Sigmoid colon (tissue), 7 donors: ENCODE results near the gene GTF2IRD1. TPM values are rescaled to one million over a fixed set of nuclear protein-coding genes. Genes with fewer than 3 reads are reported as not detected.
A peak's percentile ranks its signal among the peaks of the same experiment; 100 is the strongest.
"Not testable (repeated sequence)": the region's sequence is repeated elsewhere in the genome, so short reads cannot be mapped to it uniquely, and the experiment has no call there.

Experiments used
- DNase-seq: peaks from one replicate; pipeline ENCODE4 v3.0.0-alpha.2; 2019
- H3K27ac ChIP-seq, 4 donors: fragments of 200-600 bp; sonication (generic); one replicate each; pipeline ENCODE4 v1.5.1; 2016 to 2019; ENCODE audit warnings: mild to moderate bottlenecking in 1 of 4
- H3K27me3 ChIP-seq, 3 donors: fragments of 200-600 bp; sonication (generic); one replicate each; pipeline ENCODE4 v1.5.1; 2019; ENCODE audit warnings: mild to moderate bottlenecking in 1 of 3
- H3K36me3 ChIP-seq, 4 donors: fragments of 200-600 bp; sonication (generic); one replicate each; pipeline ENCODE4 v1.5.1; 2016 to 2019
- H3K4me1 ChIP-seq, 4 donors: fragments of 200-600 bp; sonication (generic); one replicate each; pipeline ENCODE4 v1.5.1; 2017 to 2019
- H3K4me3 ChIP-seq, 4 donors: fragments of 200-600 bp; sonication (generic); one replicate each; pipeline ENCODE4 v1.5.1; 2017 to 2019; ENCODE audit warnings: mild to moderate bottlenecking in 2 of 4, moderate library complexity in 1 of 4
- H3K9me3 ChIP-seq, 4 donors: fragments of 200-600 bp in 3 of 4; sonication (generic) in 3 of 4; one replicate each; pipeline versions ENCODE4 v1.5.1 to v1.6.1; 2013 to 2019
- EP300 ChIP-seq, 4 donors: sonication (generic); formaldehyde crosslinking; IDR thresholded peaks; one replicate each; pipeline ENCODE4 v1.6.1; 2017; ENCODE audit warnings: antibody characterized with exemption in 4 of 4
- POLR2A ChIP-seq, 2 donors: fragments of 450-650 bp; IDR thresholded peaks; one replicate each; pipeline ENCODE4 v1.6.1; 2016; ENCODE audit warnings: antibody characterized with exemption in 2 of 2, mild to moderate bottlenecking in 2 of 2, moderate library complexity in 2 of 2
- POLR2AphosphoS5 ChIP-seq, 4 donors: sonication (generic); formaldehyde crosslinking; IDR thresholded peaks; one replicate each; pipeline ENCODE4 v1.6.1; 2017; ENCODE audit warnings: antibody characterized with exemption in 4 of 4
- WGBS, 2 donors: extraction: QIAGEN DNeasy Blood & Tissue Kit; methylation state at CpG; one replicate each; pipeline ENCODE4 v1.1.7; 2013; 5-methylcytosine and 5-hydroxymethylcytosine counted together
- intact Hi-C: fragments of 100-400 bp; cut with DNase I; formaldehyde crosslinking; loops from one replicate; pipeline ENCODE4 v1.15.1; 2023
- polyA plus RNA-seq, 3 donors: library from polyadenylated mRNA; stranded (reverse); fragments of 200-250 nt; gene quantifications; one replicate each; pipeline ENCODE4 v1.2.3, GENCODE V29; 2013
- total RNA-seq, 4 donors: library from RNA; depleted of rRNA; stranded (reverse); fragments of >200 nt; gene quantifications; one replicate each; pipeline ENCODE4 v1.1.0, GENCODE V29; 2016
- TF ChIP-seq, protein P1 (sequence below), 4 experiments: fragments of 450-650 bp in 3 of 4; fragments of 200-600 bp in 1 of 4; IDR thresholded peaks; one replicate each; pipeline ENCODE4 v1.5.1; 2016 to 2019; ENCODE audit warnings: antibody characterized with exemption in 4 of 4, mild to moderate bottlenecking in 3 of 4, moderate library complexity in 2 of 4
- donor health status: healthy with polysubstance abuse.
- donor health status: Bipolar disorder and iron deficiency.
- donor health status: healthy.

The GTF2IRD1 gene
- total and polyA plus RNA-seq, 7 donors = 1.8 to 24.2 (median 15.0) TPM

DNA sequence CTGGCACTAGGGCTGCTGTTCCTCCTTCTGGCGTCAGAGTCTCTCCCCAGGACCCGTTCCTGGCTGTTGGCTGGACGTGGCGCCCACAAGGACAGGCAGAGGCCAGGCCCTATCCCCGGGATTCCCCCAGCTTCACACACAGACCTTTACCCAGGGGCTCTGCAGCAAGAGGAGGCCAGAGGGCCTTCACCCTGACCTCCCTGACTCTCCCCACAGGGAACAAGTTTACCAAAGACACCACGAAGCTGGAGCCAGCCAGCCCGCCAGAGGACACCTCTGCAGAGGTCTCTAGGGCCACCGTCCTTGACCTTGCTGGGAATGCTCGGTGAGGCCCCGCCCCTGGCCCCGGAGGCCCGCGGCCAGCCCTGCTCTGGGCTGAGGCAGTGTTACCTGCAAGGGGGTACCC is 82.2 kb downstream of the GTF2IRD1 start:
- no peak overlapping the region for H3K27ac ChIP-seq
- intact Hi-C loops = no loop called here
- 78 to 90% methylated on average over 13 of the region's 13 CpGs for WGBS, 2 donors
- H3K36me3 ChIP-seq = peaks cover 9 to 95% (median 16%) of the 10 kb centered on the region in 4 donors
- no peaks in the 10 kb centered on the region for H3K9me3 ChIP-seq
- no peaks in the 10 kb centered on the region for H3K27me3 ChIP-seq
- DNase-seq = no peak
- TF ChIP-seq EP300 (IDR thresholded peaks at IDR 0.05) (no peak), POLR2A (IDR thresholded peaks at IDR 0.05) (no peak), POLR2AphosphoS5 (IDR thresholded peaks at IDR 0.05) (no peak)
- TF ChIP-seq, protein P1, sequence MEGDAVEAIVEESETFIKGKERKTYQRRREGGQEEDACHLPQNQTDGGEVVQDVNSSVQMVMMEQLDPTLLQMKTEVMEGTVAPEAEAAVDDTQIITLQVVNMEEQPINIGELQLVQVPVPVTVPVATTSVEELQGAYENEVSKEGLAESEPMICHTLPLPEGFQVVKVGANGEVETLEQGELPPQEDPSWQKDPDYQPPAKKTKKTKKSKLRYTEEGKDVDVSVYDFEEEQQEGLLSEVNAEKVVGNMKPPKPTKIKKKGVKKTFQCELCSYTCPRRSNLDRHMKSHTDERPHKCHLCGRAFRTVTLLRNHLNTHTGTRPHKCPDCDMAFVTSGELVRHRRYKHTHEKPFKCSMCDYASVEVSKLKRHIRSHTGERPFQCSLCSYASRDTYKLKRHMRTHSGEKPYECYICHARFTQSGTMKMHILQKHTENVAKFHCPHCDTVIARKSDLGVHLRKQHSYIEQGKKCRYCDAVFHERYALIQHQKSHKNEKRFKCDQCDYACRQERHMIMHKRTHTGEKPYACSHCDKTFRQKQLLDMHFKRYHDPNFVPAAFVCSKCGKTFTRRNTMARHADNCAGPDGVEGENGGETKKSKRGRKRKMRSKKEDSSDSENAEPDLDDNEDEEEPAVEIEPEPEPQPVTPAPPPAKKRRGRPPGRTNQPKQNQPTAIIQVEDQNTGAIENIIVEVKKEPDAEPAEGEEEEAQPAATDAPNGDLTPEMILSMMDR (IDR thresholded peaks at IDR 0.05) = no peak
- no peak overlapping the region for H3K4me3 ChIP-seq
- no peaks in the 10 kb centered on the region for H3K4me1 ChIP-seq

DNA sequence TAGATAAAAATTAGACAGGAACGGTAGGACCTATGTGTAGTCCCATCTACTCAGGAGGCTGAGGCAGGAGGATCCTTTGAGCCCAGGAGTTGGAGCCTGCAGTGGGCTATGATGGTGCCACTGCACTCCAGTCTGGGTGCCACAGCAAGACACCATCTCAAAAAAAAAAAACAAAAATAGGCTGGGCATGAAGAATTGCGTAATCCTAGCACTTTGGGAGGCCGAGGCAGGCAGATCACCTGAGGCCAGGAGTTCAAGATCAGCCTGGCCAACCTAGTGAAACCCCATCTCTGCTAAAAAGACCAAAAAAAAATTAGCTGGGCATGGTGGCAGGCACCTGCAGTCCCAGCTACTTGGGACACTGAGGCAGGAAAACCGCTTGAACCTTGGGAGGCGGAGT is 88.2 kb downstream of the GTF2IRD1 start:
- H3K27me3 ChIP-seq, H3K27ac ChIP-seq, H3K4me1 ChIP-seq, DNase-seq, H3K4me3 ChIP-seq, intact Hi-C loops, H3K9me3 ChIP-seq: not testable (repeated sequence)
- WGBS, 2 donors = 93 to 94% methylated on average over 5 of the region's 5 CpGs
- peaks cover 8 to 67% (median 17%) of the 10 kb centered on the region in 4 donors for H3K36me3 ChIP-seq

DNA sequence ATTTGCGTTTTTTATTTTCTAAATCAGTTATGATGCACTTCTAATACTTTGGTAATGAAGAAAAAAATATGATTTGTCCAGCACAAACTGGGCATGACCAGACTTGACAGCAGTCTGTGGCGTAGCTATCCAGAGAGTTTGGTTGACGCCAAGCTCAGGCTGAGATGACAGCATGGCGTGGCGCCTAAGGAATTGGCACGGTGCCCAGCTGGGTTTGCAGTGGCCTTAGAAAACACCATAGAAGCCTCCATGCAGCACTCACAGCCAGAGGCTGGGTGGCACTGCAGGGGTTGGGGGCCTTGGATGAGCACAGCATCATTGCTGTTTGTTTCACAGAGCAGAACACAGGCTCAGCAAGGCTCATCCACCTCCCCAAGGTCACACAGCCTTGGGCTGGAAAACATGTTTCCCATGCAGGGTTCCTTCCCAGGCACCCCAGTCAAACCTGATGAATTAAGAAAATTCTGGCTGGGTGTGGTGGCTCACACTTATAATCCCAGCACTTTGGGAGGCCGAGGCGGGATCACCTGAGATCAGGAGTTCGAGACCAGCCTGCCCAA is 88.9 kb downstream of the GTF2IRD1 start:
- Histone ChIP-seq H3K27ac (no peak overlapping the region), H3K36me3 (peaks cover 8 to 65% (median 18%) of the 10 kb centered on the region in 4 donors), H3K9me3 (no peaks in the 10 kb centered on the region), H3K4me3 (no peak overlapping the region), H3K27me3 (no peaks in the 10 kb centered on the region), H3K4me1 (no peaks in the 10 kb centered on the region)
- 72 to 87% methylated on average over 9 of the region's 9 CpGs for WGBS, 2 donors
- TF ChIP-seq, protein P1 (IDR thresholded peaks at IDR 0.05) = no peak
- no peak for TF ChIP-seq POLR2A (IDR thresholded peaks at IDR 0.05)
- TF ChIP-seq EP300 (IDR thresholded peaks at IDR 0.05) = no peak
- no peak for TF ChIP-seq POLR2AphosphoS5 (IDR thresholded peaks at IDR 0.05)
- no peak for DNase-seq
- intact Hi-C loops = no loop called here

DNA sequence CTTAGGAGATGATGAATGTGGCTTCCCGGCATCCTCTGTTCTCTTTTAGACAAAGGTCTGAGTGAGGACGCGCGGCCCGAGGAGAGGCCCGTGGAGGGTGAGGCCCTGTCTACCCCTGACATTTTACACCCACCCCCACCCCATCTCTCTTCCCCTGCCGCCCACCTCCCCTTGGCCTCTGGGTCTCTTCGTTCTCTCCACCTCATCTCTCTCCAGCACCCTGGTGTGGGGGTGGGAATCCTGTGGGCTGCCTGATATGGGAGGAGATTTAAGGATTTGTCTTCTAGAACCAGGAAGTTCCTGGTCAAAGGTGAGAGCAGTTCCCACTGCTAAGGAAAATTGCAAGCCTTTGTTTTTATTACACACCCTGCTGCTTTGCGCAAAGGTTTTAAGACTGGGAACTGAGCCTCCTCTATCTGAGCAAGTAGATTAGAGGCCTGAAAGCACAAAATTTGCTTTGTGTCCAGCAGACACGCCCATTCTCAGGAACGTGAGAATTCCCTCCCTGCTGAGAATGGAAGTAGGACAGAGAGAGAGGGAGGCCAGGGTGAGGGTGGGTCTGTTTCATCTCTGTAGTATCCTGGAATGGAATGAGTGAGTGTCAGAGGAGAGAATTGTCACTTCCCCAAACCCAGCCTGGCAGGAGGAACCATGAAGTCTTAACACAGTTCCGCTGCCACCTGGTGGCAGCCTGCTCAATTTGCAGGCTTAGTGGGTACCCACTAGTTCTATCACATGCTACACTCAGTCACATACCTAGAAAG is 91.2 kb downstream of the GTF2IRD1 start:
- Histone ChIP-seq H3K36me3 (peaks cover 0 to 58% (median 11%) of the 10 kb centered on the region in 4 donors), H3K27me3 (no peaks in the 10 kb centered on the region), H3K4me1 (no peaks in the 10 kb centered on the region), H3K9me3 (no peaks in the 10 kb centered on the region), H3K27ac (no peak overlapping the region), H3K4me3 (no peak overlapping the region)
- intact Hi-C loops = no loop called here
- TF ChIP-seq, protein P1 (IDR thresholded peaks at IDR 0.05) = peak in 2 of 4 experiments; percentile 35 to 36
- no peak for TF ChIP-seq POLR2AphosphoS5 (IDR thresholded peaks at IDR 0.05)
- no peak for TF ChIP-seq POLR2A (IDR thresholded peaks at IDR 0.05)
- WGBS, 2 donors = 35 to 71% methylated on average over 12 of the region's 12 CpGs
- DNase-seq = no peak

DNA sequence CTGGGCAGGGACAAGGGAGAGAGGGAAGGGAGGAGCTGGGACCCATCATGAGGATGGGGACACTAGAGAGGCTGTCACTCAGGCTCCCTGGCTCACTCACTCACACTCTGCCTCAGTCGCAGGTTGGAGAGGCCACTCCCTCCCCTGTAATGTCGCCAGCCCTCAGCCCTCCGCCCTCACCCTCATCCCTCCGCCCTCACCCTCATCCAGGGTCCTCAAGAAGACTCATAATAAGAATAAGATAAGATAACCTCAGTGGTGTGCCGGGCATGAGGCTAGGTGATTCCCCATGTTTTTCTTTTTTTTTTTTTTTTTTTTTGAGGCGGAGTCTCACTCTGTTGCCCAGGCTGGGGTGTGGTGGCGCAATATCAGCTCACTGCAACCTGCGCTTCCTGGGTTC is 92.2 kb downstream of the GTF2IRD1 start:
- Histone ChIP-seq H3K4me3 (no peak overlapping the region), H3K36me3 (peaks cover 0 to 49% (median 11%) of the 10 kb centered on the region in 4 donors), H3K4me1 (no peaks in the 10 kb centered on the region), H3K27ac (no peak overlapping the region), H3K9me3 (no peaks in the 10 kb centered on the region), H3K27me3 (no peaks in the 10 kb centered on the region)
- no peak for TF ChIP-seq POLR2A (IDR thresholded peaks at IDR 0.05)
- TF ChIP-seq EP300 (IDR thresholded peaks at IDR 0.05) = no peak
- TF ChIP-seq, protein P1 (IDR thresholded peaks at IDR 0.05) = no peak
- 56 to 91% methylated on average over 8 of the region's 8 CpGs for WGBS, 2 donors
- intact Hi-C loops = no loop called here
- no peak for DNase-seq

DNA sequence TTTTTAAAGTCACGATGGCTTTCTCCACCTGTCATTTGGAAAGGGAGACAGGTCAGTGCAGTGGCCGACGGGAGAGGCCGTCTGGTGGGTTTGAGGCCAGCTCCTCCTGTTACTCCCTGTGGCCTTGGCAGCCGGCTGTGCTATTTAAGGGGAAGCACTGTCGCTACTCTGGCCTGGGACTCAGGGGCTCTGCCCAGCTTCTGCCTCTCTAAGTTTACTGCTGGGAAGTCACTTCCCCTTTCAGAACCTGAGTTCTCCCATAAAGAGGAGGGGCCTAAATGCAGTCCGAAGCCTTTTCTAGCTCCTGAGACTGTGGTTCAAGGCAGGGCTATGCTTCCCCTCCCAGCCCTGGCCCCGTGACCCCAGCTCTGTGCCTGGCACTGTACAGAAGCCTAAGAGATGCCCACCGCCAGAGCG is 99.9 kb downstream of the GTF2IRD1 start:
- H3K27ac ChIP-seq, H3K27me3 ChIP-seq, DNase-seq, H3K4me1 ChIP-seq, intact Hi-C loops, H3K9me3 ChIP-seq, H3K4me3 ChIP-seq: not testable (repeated sequence)
- whole genome bisulfite sequencing, 2 donors = 68 to 83% methylated on average over 9 of the region's 10 CpGs
- H3K36me3 ChIP-seq = peaks cover 0 to 30% (median 2%) of the 10 kb centered on the region in 4 donors
